HEK293 (cell line): ENCODE measurements around the gene GPX1.

Source experiments
- CTCF ChIA-PET: fragments of 350-600 bp; formaldehyde crosslinking; extraction: SDS; loops from one replicate; lab custom pipeline; 2021; ENCODE audit warnings: antibody characterized with exemption; lab: Yijun Ruan, JAX
- POLR2A ChIA-PET: fragments of 300-600 bp; formaldehyde crosslinking; extraction: SDS; loops from one replicate; lab custom pipeline; 2020; ENCODE audit warnings: antibody characterized with exemption, inconsistent platforms; lab: Yijun Ruan, JAX
- H3K27ac ChIP-seq: fragments of 200-500 bp; sonication (Bioruptor generic); 2 replicates; pipeline ENCODE4 v1.5.1; 2014; ENCODE audit warnings: low read depth, low read length, control low read depth, inconsistent platforms; ENCODE audit errors: extremely low read depth
- H3K36me3 ChIP-seq, 2 experiments: fragments of 200-500 bp in 1 of 2; sonication (Bioruptor generic) in 1 of 2; 1 replicate in 1 of 2; 2 replicates in 1 of 2; pipeline ENCODE4 v1.5.1; 2014 to 2017; ENCODE audit warnings: inconsistent platforms in 2 of 2, low read length in 2 of 2; ENCODE audit not compliant: control insufficient read depth in 2 of 2, insufficient read depth in 1 of 2
- H3K4me1 ChIP-seq: fragments of 200-500 bp; sonication (Bioruptor generic); 2 replicates; pipeline ENCODE4 v1.5.1; 2014; ENCODE audit warnings: mild to moderate bottlenecking, low read length, inconsistent platforms; ENCODE audit not compliant: control insufficient read depth, insufficient read depth
- H3K4me3 ChIP-seq: 2 replicates; pipeline ENCODE4 v1.5.1; 2011; ENCODE audit warnings: low read depth, mild to moderate bottlenecking, control low read depth, low read length, moderate library complexity
- H3K9me3 ChIP-seq: fragments of 200-500 bp; sonication (Bioruptor generic); 2 replicates; pipeline ENCODE4 v1.5.1; 2014; ENCODE audit warnings: low read depth, low read length, inconsistent platforms; ENCODE audit not compliant: control insufficient read depth, insufficient read depth
- FEZF1 ChIP-seq: fragments of 450-650 bp; formaldehyde crosslinking; IDR thresholded peaks from 2 replicates; pipeline ENCODE4 v1.5.1; 2016; ENCODE audit warnings: missing biosample characterization, missing genetic modification characterization
- HIC1 ChIP-seq: fragments of 450-650 bp; formaldehyde crosslinking; IDR thresholded peaks from 2 replicates; pipeline ENCODE4 v1.5.1; 2016; ENCODE audit warnings: missing biosample characterization, missing genetic modification characterization
- KLF1 ChIP-seq: fragments of 450-650 bp; formaldehyde crosslinking; IDR thresholded peaks from 2 replicates; pipeline ENCODE4 v1.5.1; 2016; ENCODE audit warnings: missing biosample characterization, missing genetic modification characterization
- KLF8 ChIP-seq: fragments of 450-650 bp; formaldehyde crosslinking; IDR thresholded peaks from 2 replicates; pipeline ENCODE4 v1.5.1; 2016; ENCODE audit warnings: missing biosample characterization, missing genetic modification characterization
- KLF9 ChIP-seq: fragments of 450-650 bp; formaldehyde crosslinking; IDR thresholded peaks from 2 replicates; pipeline ENCODE4 v1.5.1; 2016; ENCODE audit warnings: missing biosample characterization, missing genetic modification characterization, low read depth
- PATZ1 ChIP-seq: fragments of 450-650 bp; formaldehyde crosslinking; IDR thresholded peaks from 2 replicates; pipeline ENCODE4 v1.5.1; 2016; ENCODE audit warnings: missing biosample characterization, missing genetic modification characterization
- PRDM1 ChIP-seq: fragments of 450-650 bp; formaldehyde crosslinking; IDR thresholded peaks from 2 replicates; pipeline ENCODE4; 2016; ENCODE audit warnings: missing biosample characterization, missing genetic modification characterization
- REST ChIP-seq: fragments of 450-650 bp; formaldehyde crosslinking; IDR thresholded peaks from 2 replicates; pipeline ENCODE4 v1.5.1; 2016; ENCODE audit warnings: missing biosample characterization, missing genetic modification characterization
- SCRT1 ChIP-seq: fragments of 450-650 bp; formaldehyde crosslinking; IDR thresholded peaks from 2 replicates; pipeline ENCODE4 v1.5.1; 2016; ENCODE audit warnings: missing biosample characterization, missing genetic modification characterization, borderline replicate concordance
- SP3 ChIP-seq: fragments of 450-650 bp; formaldehyde crosslinking; IDR thresholded peaks from 2 replicates; pipeline ENCODE4 v1.5.1; 2016; ENCODE audit warnings: missing biosample characterization, missing genetic modification characterization
- SP7 ChIP-seq: fragments of 450-650 bp; formaldehyde crosslinking; IDR thresholded peaks from 2 replicates; pipeline ENCODE4 v1.5.1; 2016; ENCODE audit warnings: missing biosample characterization, missing genetic modification characterization
- ZBTB10 ChIP-seq: fragments of 450-650 bp; formaldehyde crosslinking; IDR thresholded peaks from 2 replicates; pipeline ENCODE4 v1.5.1; 2016; ENCODE audit warnings: missing biosample characterization, missing genetic modification characterization
- ZBTB26 ChIP-seq: fragments of 450-650 bp; formaldehyde crosslinking; optimal IDR thresholded peaks from 2 replicates; pipeline ENCODE3; 2016; ENCODE audit warnings: missing biosample characterization, mild to moderate bottlenecking, missing genetic modification characterization
- ZBTB8A ChIP-seq: fragments of 450-650 bp; formaldehyde crosslinking; IDR thresholded peaks from 2 replicates; pipeline ENCODE4 v1.5.1; 2016; ENCODE audit warnings: missing biosample characterization, missing genetic modification characterization
- ZNF174 ChIP-seq: fragments of 450-650 bp; formaldehyde crosslinking; IDR thresholded peaks from 2 replicates; pipeline ENCODE4 v1.5.0; 2017; ENCODE audit warnings: missing biosample characterization, mild to moderate bottlenecking, missing genetic modification characterization
- ZNF2 ChIP-seq: fragments of 450-650 bp; formaldehyde crosslinking; IDR thresholded peaks from 2 replicates; pipeline ENCODE4 v1.5.1; 2016; ENCODE audit warnings: missing biosample characterization, missing genetic modification characterization
- ZNF341 ChIP-seq: fragments of 450-650 bp; formaldehyde crosslinking; IDR thresholded peaks from 2 replicates; pipeline ENCODE4; 2016; ENCODE audit warnings: low read depth, missing biosample characterization, missing genetic modification characterization
- ZNF530 ChIP-seq: fragments of 450-650 bp; formaldehyde crosslinking; IDR thresholded peaks from 2 replicates; pipeline ENCODE4 v1.5.1; 2016; ENCODE audit warnings: low read depth, missing biosample characterization, missing genetic modification characterization
- ZNF629 ChIP-seq: fragments of 450-650 bp; formaldehyde crosslinking; IDR thresholded peaks from 2 replicates; pipeline ENCODE4 v1.5.1; 2017; ENCODE audit warnings: missing biosample characterization, missing genetic modification characterization
- ZNF654 ChIP-seq: fragments of 450-650 bp; formaldehyde crosslinking; IDR thresholded peaks from 2 replicates; pipeline ENCODE4 v1.5.1; 2016; ENCODE audit warnings: low read depth, missing biosample characterization, missing genetic modification characterization
- ZNF660 ChIP-seq: fragments of 450-650 bp; IDR thresholded peaks from 2 replicates; pipeline ENCODE4 v1.5.1; 2018; ENCODE audit warnings: missing biosample characterization, mild to moderate bottlenecking, missing genetic modification characterization
- ZNF777 ChIP-seq: fragments of 450-650 bp; formaldehyde crosslinking; IDR thresholded peaks from 2 replicates; pipeline ENCODE4 v1.5.1; 2017; ENCODE audit warnings: missing biosample characterization, missing genetic modification characterization, borderline replicate concordance
- ZNF830 ChIP-seq: fragments of 450-650 bp; IDR thresholded peaks from 2 replicates; pipeline ENCODE4 v1.5.0; 2018; ENCODE audit warnings: missing biosample characterization, missing genetic modification characterization, low read depth, mild to moderate bottlenecking, moderate library complexity
- ZSCAN30 ChIP-seq: fragments of 450-650 bp; IDR thresholded peaks from 2 replicates; pipeline ENCODE4 v1.5.1; 2018; ENCODE audit warnings: missing biosample characterization, mild to moderate bottlenecking, missing genetic modification characterization, moderate library complexity

GPX1 gene

GRCh38 chr3:49339941-49340800, 18.0 kb downstream of the GPX1 start, which contains the start of gene USP4:
USP4 (minus strand) TSS chr3:49340053; CDS start chr3:49340024, 29 bp downstream.
- POLR2A ChIA-PET, result interaction anchor here (0.5 to 2.4 kb wide), 17 partner anchors 11 to 1043 kb away, joined by 3 to 33 read pairs (median 4); partner anchors contain the start of genes DAG1, GPX1, NICN1 and RHOA
- no peaks in the 10 kb centered on the region for H3K9me3 ChIP-seq
- CTCF ChIA-PET, result interaction anchor here (0.5 to 1.7 kb wide), 18 partner anchors 16 to 652 kb away, joined by 3 to 9 read pairs (median 3); partner anchors contain the start of genes GPX1 and KLHDC8B
- H3K27ac ChIP-seq, result peak within 1 kb of the TSS; percentile 88
- no peaks in the 10 kb centered on the region for H3K4me1 ChIP-seq
- peak within 1 kb of the TSS; percentile 79 for H3K4me3 ChIP-seq
- H3K36me3 ChIP-seq, result peaks cover 0 to 12% of the 10 kb centered on the region in 2 experiments; a peak in 2 of 3 replicates
- TF ChIP-seq PATZ1 (tag by site-specific recombination) (peak; percentile 84), ZNF777 (peak; percentile 27; the same call in 1 of the 2 replicates), ZNF174 (tag by site-specific recombination) (no peak), ZBTB26 (tag by site-specific recombination) (peak; percentile 95), ZSCAN30 (tag by site-specific recombination) (peak; percentile 73; the same call in 1 of the 2 replicates), HIC1 (tag by site-specific recombination) (peak; percentile 13; the same call in 1 of the 2 replicates), PRDM1 (tag by site-specific recombination) (no peak), ZNF654 (tag by site-specific recombination) (peak; percentile 23), KLF8 (tag by site-specific recombination) (peak; percentile 87), SCRT1 (tag by site-specific recombination) (0 out of 2 replicates have a peak, but pooled peaks have one; percentile 7), ZNF2 (0 out of 2 replicates have a peak, but pooled peaks have one; percentile 31), ZNF629 (tag by site-specific recombination) (peak; percentile 16; the same call in 1 of the 2 replicates), REST (tag by site-specific recombination) (no peak), KLF1 (peak; percentile 83), FEZF1 (tag by site-specific recombination) (peak; percentile 9; the same call in 1 of the 2 replicates), ZNF530 (tag by site-specific recombination) (no peak), KLF9 (peak; percentile 89), ZNF830 (tag by site-specific recombination) (no peak), ZBTB10 (tag by site-specific recombination) (peak; percentile 42; the same call in 1 of the 2 replicates), ZNF660 (tag by site-specific recombination) (peak; percentile 76), SP7 (tag by site-specific recombination) (0 out of 2 replicates have a peak, but pooled peaks have one; percentile 33), ZBTB8A (tag by site-specific recombination) (peak; percentile 96), SP3 (tag by site-specific recombination) (peak; percentile 58), ZNF341 (peak; percentile 91)
